Measurements from ENCODE around the gene LRRFIP2.

Gene LRRFIP2

GRCh38 chr3:37118163-37118562 is 56.2 kb downstream of the LRRFIP2 start:
- Histone ChIP-seq H3K4me1 (ENCODE audit: insufficient read depth, low read length, poor library complexity, severe bottlenecking) (no peaks in the 10 kb centered on the region), H3K4me2 (ENCODE audit: low read depth, low read length, poor library complexity, severe bottlenecking) (no peak overlapping the region), H3K9me2 (replicated peaks; ENCODE audit: low read depth, low read length) (no peaks in the 10 kb centered on the region), H3K9ac (ENCODE audit: low read depth, low read length, poor library complexity, severe bottlenecking) (no peak overlapping the region), H4K20me1 (ENCODE audit: insufficient read depth, low read length, poor library complexity, severe bottlenecking) (no peaks in the 10 kb centered on the region), H3K79me2 (ENCODE audit: insufficient read depth, low read length) (no peaks in the 10 kb centered on the region), H3K4me3 (ENCODE audit: low read length, poor library complexity, severe bottlenecking) (no peak overlapping the region), H2AFZ (ENCODE audit: low read length) (no peak overlapping the region), H3K9me3 (ENCODE audit: insufficient read depth, low read depth, low read length) (no peaks in the 10 kb centered on the region), H3K36me3 (ENCODE audit: insufficient read depth, low read length) (peaks cover 16% of the 10 kb centered on the region; the same call in 1 of the 2 replicates), H3K27me3 (ENCODE audit: insufficient read depth, low read length, poor library complexity, severe bottlenecking) (no peaks in the 10 kb centered on the region), H3F3A (ENCODE audit: low read depth) (0 out of 2 replicates have a peak, but pooled peaks cover 2% of the 10 kb centered on the region)
- TF ChIP-seq CTCF (conservative IDR thresholded peaks at IDR 0.05; ENCODE audit: low read length), result no peak
- no peak for TF ChIP-seq EZH2phosphoT487 (IDR thresholded peaks at IDR 0.05; ENCODE audit: borderline replicate concordance)

- no peak overlapping the region for H3K4me2 ChIP-seq (ENCODE audit: low read depth, low read length, poor library complexity, severe bottlenecking)
- H3K9ac ChIP-seq (ENCODE audit: low read depth, low read length, poor library complexity, severe bottlenecking), result no peak overlapping the region
- peaks cover 13% of the 10 kb centered on the region; the same call in 1 of the 2 replicates for H3K36me3 ChIP-seq (ENCODE audit: insufficient read depth, low read length)
- H3K4me3 ChIP-seq (ENCODE audit: low read length, poor library complexity, severe bottlenecking), result no peak overlapping the region
- TF ChIP-seq EZH2phosphoT487 (IDR thresholded peaks at IDR 0.05; ENCODE audit: borderline replicate concordance) (no peak), CTCF (conservative IDR thresholded peaks at IDR 0.05; ENCODE audit: low read length) (no peak)
- H4K20me1 ChIP-seq (ENCODE audit: insufficient read depth, low read length, poor library complexity, severe bottlenecking), result no peaks in the 10 kb centered on the region
- H3K27me3 ChIP-seq (ENCODE audit: insufficient read depth, low read length, poor library complexity, severe bottlenecking), result no peaks in the 10 kb centered on the region
- no peak overlapping the region for H2AFZ ChIP-seq (ENCODE audit: low read length)
- H3K4me1 ChIP-seq (ENCODE audit: insufficient read depth, low read length, poor library complexity, severe bottlenecking), result no peaks in the 10 kb centered on the region
- H3K9me3 ChIP-seq (ENCODE audit: insufficient read depth, low read depth, low read length), result no peaks in the 10 kb centered on the region
- H3K9me2 ChIP-seq (replicated peaks; ENCODE audit: low read depth, low read length), result no peaks in the 10 kb centered on the region
- H3F3A ChIP-seq (ENCODE audit: low read depth), result 0 out of 2 replicates have a peak, but pooled peaks cover 2% of the 10 kb centered on the region
- no peaks in the 10 kb centered on the region for H3K79me2 ChIP-seq (ENCODE audit: insufficient read depth, low read length)
Measured at GRCh38 chr3:37117548-37117947, 56.8 kb downstream of the LRRFIP2 start.

GRCh38 chr3:37116998-37117397 is 57.4 kb downstream of the LRRFIP2 start:
- no peaks in the 10 kb centered on the region for H4K20me1 ChIP-seq (ENCODE audit: insufficient read depth, low read length, poor library complexity, severe bottlenecking)
- H3K27me3 ChIP-seq (ENCODE audit: insufficient read depth, low read length, poor library complexity, severe bottlenecking), result no peaks in the 10 kb centered on the region
- H3K4me2 ChIP-seq (ENCODE audit: low read depth, low read length, poor library complexity, severe bottlenecking), result no peak overlapping the region
- H3K79me2 ChIP-seq (ENCODE audit: insufficient read depth, low read length), result no peaks in the 10 kb centered on the region
- H3K9ac ChIP-seq (ENCODE audit: low read depth, low read length, poor library complexity, severe bottlenecking), result no peak overlapping the region
- 0 out of 2 replicates have a peak, but pooled peaks cover 2% of the 10 kb centered on the region for H3F3A ChIP-seq (ENCODE audit: low read depth)
- H3K9me3 ChIP-seq (ENCODE audit: insufficient read depth, low read depth, low read length), result no peaks in the 10 kb centered on the region
- H3K9me2 ChIP-seq (replicated peaks; ENCODE audit: low read depth, low read length), result no peaks in the 10 kb centered on the region
- peaks cover 7% of the 10 kb centered on the region; the same call in 1 of the 2 replicates for H3K36me3 ChIP-seq (ENCODE audit: insufficient read depth, low read length)
- H3K4me3 ChIP-seq (ENCODE audit: low read length, poor library complexity, severe bottlenecking), result no peak overlapping the region
- no peak overlapping the region for H2AFZ ChIP-seq (ENCODE audit: low read length)
- no peaks in the 10 kb centered on the region for H3K4me1 ChIP-seq (ENCODE audit: insufficient read depth, low read length, poor library complexity, severe bottlenecking)
- no peak for TF ChIP-seq EZH2phosphoT487 (IDR thresholded peaks at IDR 0.05; ENCODE audit: borderline replicate concordance)
- no peak for TF ChIP-seq CTCF (conservative IDR thresholded peaks at IDR 0.05; ENCODE audit: low read length)

Measured in Loucy (cell line).